ENCODE results near the gene TNS1. TPM values are rescaled to one million over a fixed set of nuclear protein-coding genes. Genes with fewer than 3 reads are reported as not detected.

TNS1 gene
- total RNA-seq, 1 experiment from 2014 or later = 6.2 TPM

GRCh38 chr2:217783243-217783642 is 219.6 kb downstream of the TNS1 start:
- H3K27ac ChIP-seq (ENCODE audit: low read depth, low read length) = no peak overlapping the region
- no TSS peak for BruUV-seq (replicated peaks)
- peak; percentile 38; the same call in 1 of the 2 replicates for TF ChIP-seq CBX3 (IDR thresholded peaks at IDR 0.05; ENCODE audit: low read depth)
- TF ChIP-seq ZFX (IDR thresholded peaks at IDR 0.05) = no peak
- no peaks in the 10 kb centered on the region for H3K9me2 ChIP-seq (ENCODE audit: insufficient read depth)
- no peak overlapping the region for H3K4me3 ChIP-seq (replicated peaks in 1 of 2; ENCODE audit: low read depth in 1 of 2, low read length in 2 of 2)
- no peak overlapping the region for H3K9ac ChIP-seq (ENCODE audit: low read length)
- ATAC-seq = no peak
- H3K4me1 ChIP-seq (ENCODE audit: control insufficient read depth in 1 of 2, insufficient read depth in 2 of 2, low read length in 2 of 2) = no peaks in the 10 kb centered on the region; a peak in 1 of 4 replicates
- CTCF ChIA-PET = interaction anchor here (1.2 to 1.5 kb wide), 3 partner anchors 116 to 251 kb away, joined by 3 to 5 read pairs (median 5); no protein-coding TSS in a partner anchor
- POLR2A ChIA-PET = no interaction called here
- RAD21 ChIA-PET (ENCODE audit: low non-redundant PET in 1 of 2, low total read pairs in 2 of 2, uncharacterized antibody in 2 of 2, unreplicated experiment in 2 of 2) = no interaction called here
- H3K4me2 ChIP-seq (ENCODE audit: low read length) = no peak overlapping the region
- H3K79me2 ChIP-seq (ENCODE audit: insufficient read depth, low read length) = no peaks in the 10 kb centered on the region
- intact Hi-C loops (cut with micrococcal nuclease) = no loop called here
- H3K36me3 ChIP-seq (ENCODE audit: control insufficient read depth in 1 of 2, insufficient read depth in 2 of 2, low read length in 2 of 2) = no peaks in the 10 kb centered on the region
- no peak overlapping the region for H2AFZ ChIP-seq (ENCODE audit: low read depth, low read length, poor library complexity, severe bottlenecking)
- H3K9me3 ChIP-seq (ENCODE audit: control insufficient read depth in 1 of 2, insufficient read depth in 1 of 2, low read depth in 1 of 2, low read length in 2 of 2) = no peaks in the 10 kb centered on the region
- no peaks in the 10 kb centered on the region for H3K27me3 ChIP-seq (ENCODE audit: insufficient read depth, low read length)
- no peaks in the 10 kb centered on the region for H4K20me1 ChIP-seq (ENCODE audit: insufficient read depth)
- no peak for DNase-seq (ENCODE audit: low read depth, low spot score)

DNA sequence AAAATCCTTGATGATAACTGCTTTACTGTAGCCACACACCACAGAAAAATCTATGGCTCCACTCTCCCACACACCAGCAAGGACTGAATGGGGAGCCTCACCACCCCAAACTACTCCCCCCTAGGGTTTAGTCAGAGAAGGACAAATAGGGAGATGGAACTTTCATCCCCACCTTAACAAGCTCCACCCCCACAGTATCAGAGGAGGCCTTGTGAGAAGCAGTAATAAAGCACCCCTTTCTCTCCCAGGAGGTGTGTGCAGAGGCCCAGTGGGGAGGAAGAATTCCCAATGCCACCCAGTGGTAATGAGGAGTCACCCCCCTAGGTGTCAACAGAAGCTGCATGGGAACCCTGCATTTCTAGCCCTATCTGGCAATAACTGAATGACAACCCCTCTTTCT is 224.9 kb downstream of the TNS1 start:
- Histone ChIP-seq H3K9ac (ENCODE audit: low read length) (no peak overlapping the region), H3K4me1 (ENCODE audit: control insufficient read depth in 1 of 2, insufficient read depth in 2 of 2, low read length in 2 of 2) (no peaks in the 10 kb centered on the region), H3K27me3 (ENCODE audit: insufficient read depth, low read length) (no peaks in the 10 kb centered on the region), H3K36me3 (ENCODE audit: control insufficient read depth in 1 of 2, insufficient read depth in 2 of 2, low read length in 2 of 2) (no peaks in the 10 kb centered on the region), H3K4me3 (replicated peaks in 1 of 2; ENCODE audit: low read depth in 1 of 2, low read length in 2 of 2) (no peak overlapping the region), H3K4me2 (ENCODE audit: low read length) (no peak overlapping the region), H3K79me2 (ENCODE audit: insufficient read depth, low read length) (no peaks in the 10 kb centered on the region), H3K9me2 (ENCODE audit: insufficient read depth) (no peaks in the 10 kb centered on the region), H3K27ac (ENCODE audit: low read depth, low read length) (no peak overlapping the region), H3K9me3 (ENCODE audit: control insufficient read depth in 1 of 2, insufficient read depth in 1 of 2, low read depth in 1 of 2, low read length in 2 of 2) (no peaks in the 10 kb centered on the region), H4K20me1 (ENCODE audit: insufficient read depth) (no peaks in the 10 kb centered on the region), H2AFZ (ENCODE audit: low read depth, low read length, poor library complexity, severe bottlenecking) (no peak overlapping the region)
- RAD21 ChIA-PET (ENCODE audit: low non-redundant PET in 1 of 2, low total read pairs in 2 of 2, uncharacterized antibody in 2 of 2, unreplicated experiment in 2 of 2) = no interaction called here
- no peak for DNase-seq (ENCODE audit: low read depth, low spot score)
- CTCF ChIA-PET = interaction anchor here (2.4 kb wide), 1 partner anchor 8 kb away, joined by 7 read pairs; no protein-coding TSS in a partner anchor
- TF ChIP-seq, protein P1, sequence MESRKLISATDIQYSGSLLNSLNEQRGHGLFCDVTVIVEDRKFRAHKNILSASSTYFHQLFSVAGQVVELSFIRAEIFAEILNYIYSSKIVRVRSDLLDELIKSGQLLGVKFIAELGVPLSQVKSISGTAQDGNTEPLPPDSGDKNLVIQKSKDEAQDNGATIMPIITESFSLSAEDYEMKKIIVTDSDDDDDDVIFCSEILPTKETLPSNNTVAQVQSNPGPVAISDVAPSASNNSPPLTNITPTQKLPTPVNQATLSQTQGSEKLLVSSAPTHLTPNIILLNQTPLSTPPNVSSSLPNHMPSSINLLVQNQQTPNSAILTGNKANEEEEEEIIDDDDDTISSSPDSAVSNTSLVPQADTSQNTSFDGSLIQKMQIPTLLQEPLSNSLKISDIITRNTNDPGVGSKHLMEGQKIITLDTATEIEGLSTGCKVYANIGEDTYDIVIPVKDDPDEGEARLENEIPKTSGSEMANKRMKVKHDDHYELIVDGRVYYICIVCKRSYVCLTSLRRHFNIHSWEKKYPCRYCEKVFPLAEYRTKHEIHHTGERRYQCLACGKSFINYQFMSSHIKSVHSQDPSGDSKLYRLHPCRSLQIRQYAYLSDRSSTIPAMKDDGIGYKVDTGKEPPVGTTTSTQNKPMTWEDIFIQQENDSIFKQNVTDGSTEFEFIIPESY (IDR thresholded peaks at IDR 0.05; ENCODE audit: extremely low read depth, insufficient replicate concordance, low read length) = no peak
- TF ChIP-seq RAD21 (IDR thresholded peaks at IDR 0.05; ENCODE audit: low read depth) (no peak), SP1 (IDR thresholded peaks at IDR 0.05; ENCODE audit: low read depth) (no peak), YY1 (IDR thresholded peaks at IDR 0.05; ENCODE audit: extremely low read depth, insufficient replicate concordance, low read depth, low read length) (no peak), EZH2phosphoT487 (IDR thresholded peaks at IDR 0.05; ENCODE audit: borderline replicate concordance) (no peak), ELF1 (IDR thresholded peaks at IDR 0.05; ENCODE audit: borderline replicate concordance, low read depth) (no peak), POLR2A (IDR thresholded peaks at IDR 0.05; ENCODE audit: borderline replicate concordance, extremely low read depth, insufficient read depth, insufficient read length) (no peak), ZFX (IDR thresholded peaks at IDR 0.05) (no peak), EZH2 (IDR thresholded peaks at IDR 0.05) (no peak)
- no TSS peak for BruUV-seq (replicated peaks)
- ATAC-seq = peak; percentile 72
- intact Hi-C loops (cut with micrococcal nuclease) = no loop called here
- POLR2A ChIA-PET = no interaction called here

All from HCT116 (cell line).